Right atrium auricular region (tissue), 2 donors: ENCODE data around the gene MPI. TPM values are rescaled to one million over a fixed set of nuclear protein-coding genes. Genes with fewer than 3 reads are reported as not detected.

Experiments used
- DNase-seq: peaks from one replicate; pipeline ENCODE4 v3.0.0-alpha.2; 2019; ENCODE audit warnings: low spot score
- H3K27ac ChIP-seq, 2 donors: fragments of 200-600 bp; sonication (generic); 1 replicate in 1 of 2; 2 replicates in 1 of 2; pipeline ENCODE4 v1.5.1; 2016 to 2019
- H3K27me3 ChIP-seq, 2 donors: fragments of 200-600 bp; sonication (generic); one replicate each; pipeline versions ENCODE4 v1.5.1 to v1.6.0; 2017 to 2019
- H3K36me3 ChIP-seq: fragments of 200-600 bp; sonication (generic); one replicate; pipeline ENCODE4 v1.5.1; 2016
- H3K4me1 ChIP-seq, 2 donors: fragments of 200-600 bp; sonication (generic); one replicate each; pipeline versions ENCODE4 v1.5.1 to v1.6.0; 2017 to 2019
- H3K4me3 ChIP-seq, 2 donors: fragments of 200-600 bp; sonication (generic); 1 replicate in 1 of 2; 2 replicates in 1 of 2; pipeline ENCODE4 v1.5.1; 2017 to 2019; ENCODE audit warnings: mild to moderate bottlenecking in 1 of 2, moderate library complexity in 1 of 2
- H3K9me3 ChIP-seq, 2 donors: fragments of 200-600 bp; sonication (generic); one replicate each; pipeline ENCODE4 v1.5.1; 2019
- CTCF ChIP-seq, 2 donors: fragments of 200-600 bp; sonication (generic); IDR thresholded peaks; one replicate each; pipeline ENCODE4 v1.5.1; 2019; ENCODE audit warnings: antibody characterized with exemption in 2 of 2
- total RNA-seq, 2 donors: library from RNA; depleted of rRNA; stranded (reverse); fragments of >200 nt; gene quantifications; one replicate each; pipeline ENCODE4 v1.1.0, GENCODE V29; 2016

Gene MPI
- total RNA-seq, 2 donors from 2014 or later, result 59.3 to 131 TPM

DNA sequence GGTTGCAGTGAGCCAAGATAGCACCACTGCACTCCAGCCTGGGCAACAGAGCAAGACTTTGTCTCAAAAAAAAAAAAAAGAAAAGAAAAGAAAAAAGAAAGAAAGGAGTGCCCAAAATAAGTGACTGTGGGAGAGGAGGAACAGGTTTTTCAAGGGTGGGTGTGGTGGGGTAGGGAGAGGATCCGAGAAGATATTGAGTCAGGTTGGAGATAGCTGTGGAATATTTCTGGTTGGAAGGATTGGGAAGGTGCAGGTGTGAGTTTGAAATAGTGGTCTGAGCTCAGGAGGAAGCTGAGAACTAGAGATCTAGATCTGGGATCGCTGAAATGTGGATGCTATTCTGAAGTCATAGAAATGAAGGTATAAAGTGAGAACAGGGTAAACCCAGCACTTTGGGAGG lies 24.5 kb upstream of the MPI start:
- no peaks in the 10 kb centered on the region for H3K27me3 ChIP-seq
- H3K4me1 ChIP-seq, result peaks cover 0 to 70% of the 10 kb centered on the region in 2 donors
- no peaks in the 10 kb centered on the region for H3K36me3 ChIP-seq
- TF ChIP-seq CTCF (IDR thresholded peaks at IDR 0.05), result no peak
- H3K9me3 ChIP-seq, result no peaks in the 10 kb centered on the region
- H3K4me3 ChIP-seq, result no peak overlapping the region
- peak overlapping the region; percentile 76 to 93 for H3K27ac ChIP-seq
- no peak for DNase-seq

DNA sequence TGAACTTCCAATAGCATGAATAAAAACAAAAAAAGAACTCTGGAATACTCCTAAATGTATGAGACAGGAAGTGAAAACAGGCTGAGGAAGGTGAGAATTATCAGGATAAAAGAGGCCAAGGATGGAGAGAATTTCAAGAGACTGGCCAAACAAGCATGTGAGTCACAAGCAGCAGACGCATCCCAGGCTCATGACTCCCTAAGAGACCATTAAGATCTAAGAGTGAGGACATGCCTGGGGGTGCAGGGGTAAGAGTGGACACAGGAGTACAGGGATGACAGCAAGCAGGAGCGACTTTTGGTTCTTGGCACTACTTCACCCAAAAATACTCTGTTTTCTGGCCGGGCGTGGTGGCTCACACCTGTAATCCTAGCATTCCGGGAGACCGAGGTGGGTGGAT lies 23.8 kb upstream of the MPI start:
- no peak for DNase-seq
- Histone ChIP-seq H3K4me1 (peaks cover 0 to 78% of the 10 kb centered on the region in 2 donors), H3K27me3 (no peaks in the 10 kb centered on the region)

GRCh38 chr15:74867466-74868038 lies 22.3 kb upstream of the MPI start:
- no peak overlapping the region for H3K4me3 ChIP-seq
- H3K36me3 ChIP-seq, result no peaks in the 10 kb centered on the region
- no peaks in the 10 kb centered on the region for H3K27me3 ChIP-seq
- peaks cover 0 to 93% of the 10 kb centered on the region in 2 donors for H3K4me1 ChIP-seq
- no peak for TF ChIP-seq CTCF (IDR thresholded peaks at IDR 0.05)
- no peak for DNase-seq
- H3K27ac ChIP-seq, result peak overlapping the region; percentile 76 to 93
- H3K9me3 ChIP-seq, result no peaks in the 10 kb centered on the region

More for the DNA sequence above, 23.8 kb upstream of the MPI start:
- peak overlapping the region; percentile 76 to 93 for H3K27ac ChIP-seq
- no peaks in the 10 kb centered on the region for H3K9me3 ChIP-seq
- no peaks in the 10 kb centered on the region for H3K36me3 ChIP-seq
- no peak for TF ChIP-seq CTCF (IDR thresholded peaks at IDR 0.05)
- no peak overlapping the region for H3K4me3 ChIP-seq

DNA sequence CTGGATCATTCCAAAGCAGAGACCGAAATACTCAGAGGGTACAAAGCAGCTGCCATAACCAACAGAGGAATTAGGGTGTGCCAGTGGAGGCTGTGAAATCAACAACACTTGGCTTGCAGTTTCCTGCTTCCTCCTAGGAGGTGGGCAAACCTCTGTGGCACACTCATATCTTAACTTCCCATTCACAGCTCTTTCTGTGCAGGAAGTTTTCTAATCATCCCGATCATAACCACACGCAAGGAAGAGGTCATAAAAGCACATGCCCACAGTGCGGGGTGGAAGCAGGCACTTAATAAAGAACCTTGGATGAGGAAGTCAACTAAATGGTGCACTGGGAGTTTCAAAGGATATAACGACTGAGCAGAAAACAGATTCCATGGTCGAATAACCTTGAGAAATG lies 21.8 kb upstream of the MPI start:
- Histone ChIP-seq H3K36me3 (no peaks in the 10 kb centered on the region), H3K9me3 (no peaks in the 10 kb centered on the region), H3K4me3 (no peak overlapping the region), H3K4me1 (peaks cover 0 to 91% of the 10 kb centered on the region in 2 donors), H3K27ac (peak overlapping the region; percentile 76 to 93), H3K27me3 (no peaks in the 10 kb centered on the region)
- no peak for TF ChIP-seq CTCF (IDR thresholded peaks at IDR 0.05)
- DNase-seq, result peak; percentile 66

DNA sequence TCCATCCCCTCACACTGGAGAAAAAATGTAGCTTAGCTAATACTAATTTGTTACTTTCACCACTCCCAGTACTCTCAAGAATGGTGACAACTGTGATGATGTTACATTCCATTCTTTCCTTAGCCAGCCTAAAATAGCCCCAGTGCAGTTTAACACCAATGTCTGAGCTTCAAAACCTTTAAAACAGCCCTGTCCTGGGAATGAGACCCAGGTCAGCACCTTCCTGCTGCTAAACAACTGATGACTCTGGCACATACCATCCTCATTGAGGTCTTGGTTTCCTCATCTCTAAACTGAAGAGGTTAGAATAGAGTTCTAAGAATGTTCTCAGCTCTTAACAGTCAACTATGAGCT lies 20.5 kb upstream of the MPI start:
- no peak overlapping the region for H3K4me3 ChIP-seq
- peaks cover 0 to 85% of the 10 kb centered on the region in 2 donors for H3K4me1 ChIP-seq

More for the DNA sequence above, 20.5 kb upstream of the MPI start:
- H3K27ac ChIP-seq, result peak overlapping the region; percentile 76 to 93
- no peak for DNase-seq
- no peaks in the 10 kb centered on the region for H3K27me3 ChIP-seq
- no peak for TF ChIP-seq CTCF (IDR thresholded peaks at IDR 0.05)
- H3K36me3 ChIP-seq, result no peaks in the 10 kb centered on the region
- no peaks in the 10 kb centered on the region for H3K9me3 ChIP-seq
